Effector CD8-positive, alpha-beta T cell (primary cell): Measurements from ENCODE around the gene SHTN1.

Experiments
- DNase-seq: peaks from one replicate; lab custom pipeline; 2025; lab: John Stamatoyannopoulos, UW

The SHTN1 gene

GRCh38 chr10:116917481-116917880, 87.5 kb downstream of the SHTN1 start:
- no peak for DNase-seq

- no peak for DNase-seq
These were observed 89.6 kb downstream of the SHTN1 start for GRCh38 chr10:116915340-116915739.

GRCh38 chr10:116913695-116914094, 91.3 kb downstream of the SHTN1 start:
- no peak for DNase-seq

- no peak for DNase-seq
These were observed 92.8 kb downstream of the SHTN1 start for GRCh38 chr10:116912162-116912561.

GRCh38 chr10:116910910-116911309, 94.1 kb downstream of the SHTN1 start:
- no peak for DNase-seq

- no peak for DNase-seq
These were observed 95.7 kb downstream of the SHTN1 start for GRCh38 chr10:116909307-116909706.

- DNase-seq, result no peak
These were observed 97.6 kb downstream of the SHTN1 start for GRCh38 chr10:116907245-116907987.

- DNase-seq, result no peak
These were observed 99.2 kb downstream of the SHTN1 start for GRCh38 chr10:116905845-116906210.

- DNase-seq, result no peak
These were observed 105.4 kb downstream of the SHTN1 start for GRCh38 chr10:116899626-116900025.

GRCh38 chr10:116893686-116894037, 111.3 kb downstream of the SHTN1 start:
- no peak for DNase-seq

- DNase-seq, result no peak
These were observed 111.9 kb downstream of the SHTN1 start for GRCh38 chr10:116892907-116893685.

- no peak for DNase-seq
These were observed 113.8 kb downstream of the SHTN1 start for GRCh38 chr10:116891208-116891607.

- DNase-seq, result no peak
These were observed 115.9 kb downstream of the SHTN1 start for GRCh38 chr10:116889066-116889465.

GRCh38 chr10:116888380-116889055, 116.5 kb downstream of the SHTN1 start:
- DNase-seq, result no peak

- DNase-seq, result no peak
These were observed 118.2 kb downstream of the SHTN1 start for GRCh38 chr10:116886772-116887171.

- DNase-seq, result no peak
These were observed 122.3 kb downstream of the SHTN1 start for GRCh38 chr10:116882639-116883038.

GRCh38 chr10:116880716-116881482, 124.1 kb downstream of the SHTN1 start:
- no peak for DNase-seq

GRCh38 chr10:116879817-116880216, 125.2 kb downstream of the SHTN1 start:
- DNase-seq, result no peak

- no peak for DNase-seq
These were observed 126.9 kb downstream of the SHTN1 start for GRCh38 chr10:116878123-116878522.

- DNase-seq, result no peak
These were observed 127.6 kb downstream of the SHTN1 start for GRCh38 chr10:116877391-116877790.

GRCh38 chr10:116875897-116876296, 129.1 kb downstream of the SHTN1 start:
- no peak for DNase-seq

- no peak for DNase-seq
These were observed 131.9 kb downstream of the SHTN1 start for GRCh38 chr10:116873134-116873533.
